ENCODE results near the gene NRG4. TPM values are rescaled to one million over a fixed set of nuclear protein-coding genes. Genes with fewer than 3 reads are reported as not detected.
"Not testable (repeated sequence)": the region's sequence is repeated elsewhere in the genome, so short reads cannot be mapped to it uniquely, and the experiment has no call there.

The NRG4 gene
- total RNA-seq, 1 donor from 2014 or later, result 0.93 TPM

- ChIA-PET CTCF (no interaction called here), POLR2A (no interaction called here)
- intact Hi-C loops (cut with micrococcal nuclease), result no loop called here
- TF ChIP-seq CTCF (IDR thresholded peaks at IDR 0.05), result no peak
- ATAC-seq (ENCODE audit: low read depth), result no peak
- H3K27me3 Mint-ChIP-seq, result peaks cover 9% of the 10 kb centered on the region
- no peaks in the 10 kb centered on the region for H3K9me3 Mint-ChIP-seq
- H3K36me3 Mint-ChIP-seq (ENCODE audit: low read depth), result no peaks in the 10 kb centered on the region
- no peak overlapping the region for H3K4me3 Mint-ChIP-seq
- H3K27ac Mint-ChIP-seq, result no peak overlapping the region
- no peak for DNase-seq
- no peaks in the 10 kb centered on the region for H3K4me1 Mint-ChIP-seq
Measured at GRCh38 chr15:75981149-75981815, 30.9 kb downstream of the NRG4 start.

GRCh38 chr15:75976766-75977165 is 35.5 kb downstream of the NRG4 start:
- H3K9me3 Mint-ChIP-seq; DNase-seq; H3K4me3 Mint-ChIP-seq; CTCF ChIA-PET; H3K36me3 Mint-ChIP-seq (ENCODE audit: low read depth); intact Hi-C loops (cut with micrococcal nuclease); H3K4me1 Mint-ChIP-seq; ATAC-seq (ENCODE audit: low read depth); H3K27ac Mint-ChIP-seq; POLR2A ChIA-PET: not testable (repeated sequence)
- H3K27me3 Mint-ChIP-seq, result peaks cover 17% of the 10 kb centered on the region

- ATAC-seq (ENCODE audit: low read depth) (no peak), DNase-seq (no peak)
- ChIA-PET POLR2A (no interaction called here), CTCF (no interaction called here)
- Mint-ChIP-seq H3K36me3 (ENCODE audit: low read depth) (no peaks in the 10 kb centered on the region), H3K4me3 (no peak overlapping the region), H3K27ac (no peak overlapping the region), H3K4me1 (no peaks in the 10 kb centered on the region), H3K27me3 (peaks cover 2% of the 10 kb centered on the region), H3K9me3 (peaks cover 2% of the 10 kb centered on the region)
- TF ChIP-seq CTCF (IDR thresholded peaks at IDR 0.05), result no peak
- intact Hi-C loops (cut with micrococcal nuclease), result no loop called here
Measured at GRCh38 chr15:75966073-75966472, 46.2 kb downstream of the NRG4 start.

- intact Hi-C loops (cut with micrococcal nuclease), result no loop called here
- Mint-ChIP-seq H3K9me3 (peaks cover 2% of the 10 kb centered on the region), H3K27me3 (peaks cover 8% of the 10 kb centered on the region), H3K4me1 (no peaks in the 10 kb centered on the region), H3K27ac (no peak overlapping the region), H3K36me3 (ENCODE audit: low read depth) (no peaks in the 10 kb centered on the region), H3K4me3 (no peak overlapping the region)
- CTCF ChIA-PET, result no interaction called here
- DNase-seq (no peak), ATAC-seq (ENCODE audit: low read depth) (no peak)
- POLR2A ChIA-PET, result no interaction called here
- no peak for TF ChIP-seq CTCF (IDR thresholded peaks at IDR 0.05)
Measured at GRCh38 chr15:75961331-75961730, 50.9 kb downstream of the NRG4 start.

- intact Hi-C loops (cut with micrococcal nuclease), result no loop called here
- H3K9me3 Mint-ChIP-seq, result no peaks in the 10 kb centered on the region
- no peaks in the 10 kb centered on the region for H3K4me1 Mint-ChIP-seq
- TF ChIP-seq CTCF (IDR thresholded peaks at IDR 0.05), result no peak
- ATAC-seq (ENCODE audit: low read depth) (no peak), DNase-seq (no peak)
- ChIA-PET POLR2A (no interaction called here), CTCF (no interaction called here)
- peaks cover 26% of the 10 kb centered on the region for H3K27me3 Mint-ChIP-seq
- H3K4me3 Mint-ChIP-seq, result no peak overlapping the region
- no peak overlapping the region for H3K27ac Mint-ChIP-seq
- H3K36me3 Mint-ChIP-seq (ENCODE audit: low read depth), result no peaks in the 10 kb centered on the region
Measured at GRCh38 chr15:75955720-75956119, 56.5 kb downstream of the NRG4 start.

- H3K27ac Mint-ChIP-seq, result no peak overlapping the region
- intact Hi-C loops (cut with micrococcal nuclease), result no loop called here
- DNase-seq (no peak), ATAC-seq (ENCODE audit: low read depth) (no peak)
- POLR2A ChIA-PET, result no interaction called here
- no peaks in the 10 kb centered on the region for H3K36me3 Mint-ChIP-seq (ENCODE audit: low read depth)
- peaks cover 20% of the 10 kb centered on the region for H3K27me3 Mint-ChIP-seq
- H3K4me1 Mint-ChIP-seq, result no peaks in the 10 kb centered on the region
- CTCF ChIA-PET, result no interaction called here
- no peak overlapping the region for H3K4me3 Mint-ChIP-seq
- TF ChIP-seq CTCF (IDR thresholded peaks at IDR 0.05), result no peak
- H3K9me3 Mint-ChIP-seq, result no peaks in the 10 kb centered on the region
Measured at GRCh38 chr15:75952525-75952924, 59.7 kb downstream of the NRG4 start.

Measured in activated B cell treated with CpG ODN at 0.5 μM for 24 hours (primary cell).